HG02840 (cell line): Measurements from ENCODE around the gene SORBS1.

ENCODE experiments used
- ATAC-seq: cut with Tn5 transposase; IDR thresholded peaks from one replicate; pipeline ENCODE4 v1.9.1; 2021; ENCODE audit warnings: mild to moderate bottlenecking, moderate library complexity, moderate number of reproducible peaks; ENCODE audit not compliant: unreplicated experiment, low FRiP score

Gene SORBS1

GRCh38 chr10:95332666-95333249 lies 228.4 kb downstream of the SORBS1 start:
- ATAC-seq = no peak

GRCh38 chr10:95331596-95332130 lies 229.5 kb downstream of the SORBS1 start:
- ATAC-seq = no peak

- no peak for ATAC-seq
Observed at GRCh38 chr10:95330966-95331453, 230.2 kb downstream of the SORBS1 start.

GRCh38 chr10:95329296-95329695 lies 231.9 kb downstream of the SORBS1 start:
- no peak for ATAC-seq

GRCh38 chr10:95328013-95328412 lies 233.2 kb downstream of the SORBS1 start:
- no peak for ATAC-seq

- no peak for ATAC-seq
Observed at GRCh38 chr10:95327367-95327766, 233.8 kb downstream of the SORBS1 start.

- ATAC-seq = no peak
Observed at GRCh38 chr10:95326396-95326795, 234.8 kb downstream of the SORBS1 start.

GRCh38 chr10:95325863-95326262 lies 235.3 kb downstream of the SORBS1 start:
- no peak for ATAC-seq

- ATAC-seq = no peak
Observed at GRCh38 chr10:95324436-95325268, 236.5 kb downstream of the SORBS1 start.

GRCh38 chr10:95321554-95322301 lies 239.4 kb downstream of the SORBS1 start:
- ATAC-seq = no peak

GRCh38 chr10:95319239-95319638 lies 241.9 kb downstream of the SORBS1 start:
- no peak for ATAC-seq

- ATAC-seq = no peak
Observed at GRCh38 chr10:95315509-95315908, 245.7 kb downstream of the SORBS1 start.

GRCh38 chr10:95314192-95314918 lies 246.8 kb downstream of the SORBS1 start:
- ATAC-seq = no peak

GRCh38 chr10:95312986-95313495 lies 248.1 kb downstream of the SORBS1 start:
- ATAC-seq = no peak

- ATAC-seq = no peak
Observed at GRCh38 chr10:95312257-95312656, 248.9 kb downstream of the SORBS1 start.

- no peak for ATAC-seq
Observed at GRCh38 chr10:95309958-95310357, 251.2 kb downstream of the SORBS1 start.

- no peak for ATAC-seq
Observed at GRCh38 chr10:95308389-95309302, 252.5 kb downstream of the SORBS1 start.

GRCh38 chr10:95306851-95307250 lies 254.3 kb downstream of the SORBS1 start:
- no peak for ATAC-seq

- ATAC-seq = no peak
Observed at GRCh38 chr10:95306318-95306650, 254.9 kb downstream of the SORBS1 start.
